H1 (cell line): ENCODE measurements around the gene R3HDM2. TPM values are rescaled to one million over a fixed set of nuclear protein-coding genes. Genes with fewer than 3 reads are reported as not detected.

ENCODE experiments used
- BCL11A ChIP-seq, 2 experiments: IDR thresholded peaks; one replicate each; pipeline ENCODE4 v1.6.1; 2011; ENCODE audit warnings: low read depth in 2 of 2, low read length in 2 of 2, mild to moderate bottlenecking in 2 of 2
- CBX5 ChIP-seq: fragments of 300-800, 300-1000 bp; sonication (generic); IDR thresholded peaks from 2 replicates; pipeline ENCODE4 v1.7.1; 2016; ENCODE audit warnings: antibody characterized with exemption, low read length, low read depth
- CTBP2 ChIP-seq: IDR thresholded peaks from 2 replicates; pipeline ENCODE4 v1.7.0; 2011; ENCODE audit warnings: borderline replicate concordance, mild to moderate bottlenecking, moderate library complexity, mixed read lengths, low read length; ENCODE audit not compliant: insufficient read depth, insufficient read length
- MAFK ChIP-seq: IDR thresholded peaks from 2 replicates; pipeline ENCODE4 v1.6.1; 2012; ENCODE audit warnings: low read depth, mild to moderate bottlenecking, improper control_type of control experiment, low read length
- RAD21 ChIP-seq, 2 experiments: IDR thresholded peaks in 1 of 2; conservative IDR thresholded peaks in 1 of 2; 2 replicates each; pipeline ENCODE4 v1.6.1; 2011; ENCODE audit warnings: low read depth in 2 of 2, low read length in 2 of 2, improper control_type of control experiment in 1 of 2, inconsistent platforms in 1 of 2, mild to moderate bottlenecking in 1 of 2, moderate library complexity in 1 of 2
- RFX5 ChIP-seq: IDR thresholded peaks from 2 replicates; pipeline ENCODE4 v1.6.1; 2011; ENCODE audit warnings: low read depth, low read length, improper control_type of control experiment, borderline replicate concordance
- SIN3A ChIP-seq, 2 experiments: IDR thresholded peaks in 1 of 2; conservative IDR thresholded peaks in 1 of 2; 2 replicates each; pipeline ENCODE4 v1.6.1; 2011 to 2012; ENCODE audit warnings: low read length in 2 of 2, improper control_type of control experiment in 1 of 2, low read depth in 1 of 2, mild to moderate bottlenecking in 1 of 2
- TAF7 ChIP-seq: optimal IDR thresholded peaks from 2 replicates; pipeline ENCODE3; 2011; ENCODE audit warnings: low read depth, mild to moderate bottlenecking, inconsistent platforms, low read length, moderate library complexity, borderline replicate concordance
- TCF12 ChIP-seq: IDR thresholded peaks from 2 replicates; pipeline ENCODE4 v1.6.1; 2011; ENCODE audit warnings: low read depth, mild to moderate bottlenecking, low read length
- polyA plus RNA-seq, 7 experiments: library from polyadenylated mRNA; depleted of rRNA in 3 of 7; stranded (reverse) in 5 of 7; unstranded in 2 of 7; fragments of >200 nt in 5 of 7; fragments of 200-250 nt in 2 of 7; gene quantifications; 1 replicate in 5 of 7; 2 replicates in 1 of 7; 4 replicates in 1 of 7; pipeline versions ENCODE4 v1.2.1 to v1.2.3, GENCODE V29; 2011 to 2013; ENCODE audit warnings: missing spikeins in 2 of 7, mixed read lengths in 2 of 7
- total RNA-seq: library from RNA; stranded (reverse); fragmentation: NEBNext Ultra II Directional; extraction: Animal tissue kit (Norgen Biotek cat#: 25700); gene quantifications from 2 replicates; pipeline ENCODE4 v1.2.1, GENCODE V29; 2021

Gene R3HDM2
- total and polyA plus RNA-seq, 2 of the 8 experiments (the other 6 are each of a cell fraction or from before 2014, with no cell fraction given): 25.6 to 27.0 TPM

DNA sequence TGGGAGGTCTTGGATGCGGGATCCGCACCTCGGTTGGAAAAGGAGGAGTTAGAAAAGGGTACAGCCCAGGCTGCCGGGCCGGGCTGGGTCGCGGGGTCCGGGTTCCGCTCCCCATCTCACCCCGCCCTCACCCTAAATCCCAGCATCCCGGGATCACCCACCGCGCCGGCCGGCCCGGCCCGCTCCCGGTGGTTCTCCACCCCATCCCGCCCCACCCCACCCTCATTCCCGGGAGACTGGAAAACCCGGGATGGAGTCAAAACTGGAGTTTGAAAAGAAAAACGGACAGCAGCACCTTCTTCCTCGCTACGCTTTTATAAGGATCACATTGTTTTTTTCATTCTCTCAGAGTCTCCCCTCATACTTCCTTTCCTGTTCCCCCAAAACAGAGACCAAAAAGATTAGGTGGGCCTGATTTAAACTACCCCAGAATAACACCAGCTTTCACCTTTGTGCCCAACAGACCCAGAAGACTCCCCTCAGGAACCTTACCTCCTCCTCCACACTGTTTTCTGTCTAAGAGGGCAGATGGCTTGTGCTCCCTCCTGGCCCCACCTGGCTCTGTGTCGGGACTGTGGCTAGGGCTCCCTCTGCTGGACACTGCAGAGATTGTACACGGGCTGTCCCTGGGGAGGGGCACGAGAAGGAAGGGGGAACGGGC, 31.5 kb upstream of the R3HDM2 start (continued):
- TF ChIP-seq BCL11A (IDR thresholded peaks at IDR 0.05; ENCODE audit: low read depth in 2 of 2, low read length in 2 of 2) (no peak), CBX5 (no peak), TAF7 (no peak), TCF12 (peak; percentile 85; the same call in 1 of the 2 replicates), CTBP2 (no peak), RFX5 (0 out of 2 replicates have a peak, but pooled peaks have one; percentile 40), RAD21 (IDR thresholded peaks at IDR 0.05 in 1 of 2, conservative IDR thresholded peaks at IDR 0.05 in 1 of 2; ENCODE audit: low read depth in 2 of 2, low read length in 2 of 2) (peak; percentile 78 to 87), MAFK (no peak), SIN3A (conservative IDR thresholded peaks at IDR 0.05 in 1 of 2, IDR thresholded peaks at IDR 0.05 in 1 of 2; ENCODE audit: low read depth in 1 of 2, low read length in 2 of 2) (peak in 1 of 2 experiments; percentile 63; a peak in 3 of 4 replicates)
